Right cardiac atrium (tissue), 5 donors: Measurements from ENCODE around the gene HADH. TPM values are rescaled to one million over a fixed set of nuclear protein-coding genes. Genes with fewer than 3 reads are reported as not detected.
A peak's percentile ranks its signal among the peaks of the same experiment; 100 is the strongest.

ENCODE experiments used
- ATAC-seq, 2 donors: fragments of 200-7000 bp; cut with Tn5 transposase; one replicate each; pipeline versions ENCODE4 v1.8.0 to v1.9.1; 2020; ENCODE audit warnings: moderate library complexity in 2 of 2, mild to moderate bottlenecking in 1 of 2
- DNase-seq, 3 donors: peaks; one replicate each; pipeline ENCODE4 v3.0.0-alpha.2; 2020
- H3K27ac ChIP-seq: one replicate; pipeline ENCODE4 v1.5.1; 2013; ENCODE audit warnings: mild to moderate bottlenecking, low read length, control low read depth, moderate library complexity
- H3K27me3 ChIP-seq: one replicate; pipeline ENCODE4 v1.6.1; 2013; ENCODE audit not compliant: control insufficient read depth, insufficient read depth
- H3K4me1 ChIP-seq: one replicate; pipeline ENCODE4 v1.6.1; 2013; ENCODE audit warnings: low read length; ENCODE audit not compliant: control insufficient read depth, insufficient read depth
- H3K4me3 ChIP-seq: one replicate; pipeline ENCODE4 v1.5.1; 2013; ENCODE audit warnings: low read length, control low read depth
- H3K9me3 ChIP-seq: one replicate; pipeline ENCODE4 v1.6.1; 2013; ENCODE audit warnings: low read length; ENCODE audit not compliant: control insufficient read depth
- WGBS: extraction: QIAGEN DNeasy Blood & Tissue Kit; methylation state at CpG from one replicate; pipeline ENCODE4 v1.1.7; 2013; 5-methylcytosine and 5-hydroxymethylcytosine counted together
- intact Hi-C, 4 donors: fragments of 100-400 bp; cut with DNase I; formaldehyde crosslinking; loops; one replicate each; pipeline versions ENCODE4 v1.11.0 to v1.14.0; 2022 to 2023
- polyA plus RNA-seq: library from polyadenylated mRNA; stranded (reverse); fragments of 200-250 nt; gene quantifications from one replicate; pipeline ENCODE4 v1.2.3, GENCODE V29; 2013
- total RNA-seq, 4 donors: library from RNA; stranded (reverse); fragmentation: NEBNext Ultra II Directional; extraction: Animal tissue kit (Norgen Biotek cat#: 25700); gene quantifications; one replicate each; pipeline ENCODE4 v1.2.1, GENCODE V29; 2021
- donor health status: healthy with polysubstance abuse.
- donor health status: DM: no; HTN: yes; CAD: no.
- donor health status: DM: no; HTN: no; CAD: no.
- donor health status: DM: no; HTN: yes; CAD: no; lungs with severe emphysema.
- donor health status: DM: yes; HTN: yes; CAD: no.

The HADH gene
- total and polyA plus RNA-seq, 5 donors: 137 to 174 (median 160) TPM

GRCh38 chr4:107996949-107997788, 7.5 kb downstream of the HADH start:
- no peak for DNase-seq
- H3K9me3 ChIP-seq: no peaks in the 10 kb centered on the region
- no peaks in the 10 kb centered on the region for H3K27me3 ChIP-seq
- H3K27ac ChIP-seq: peak overlapping the region; percentile 99
- no peak overlapping the region for H3K4me3 ChIP-seq
- peaks cover 14% of the 10 kb centered on the region for H3K4me1 ChIP-seq
- WGBS: 62% methylated on average over 5 of the region's 5 CpGs
- intact Hi-C loops: no loop called here
- peak; percentile 80 to 89 for ATAC-seq

- Histone ChIP-seq H3K4me1 (peaks cover 14% of the 10 kb centered on the region), H3K4me3 (no peak overlapping the region), H3K27me3 (no peaks in the 10 kb centered on the region), H3K9me3 (no peaks in the 10 kb centered on the region), H3K27ac (peak overlapping the region; percentile 100)
- ATAC-seq (peak; percentile 15 to 37), DNase-seq (no peak)
- WGBS: 92% methylated on average over 2 of the region's 2 CpGs
- intact Hi-C loops: no loop called here
Observed at GRCh38 chr4:107997794-107998193, 8.1 kb downstream of the HADH start.

- ATAC-seq: no peak
- intact Hi-C loops: no loop called here
Observed at GRCh38 chr4:107999932-108000539, 10.3 kb downstream of the HADH start.

GRCh38 chr4:108001540-108002135, 11.9 kb downstream of the HADH start:
- no peaks in the 10 kb centered on the region for H3K9me3 ChIP-seq
- DNase-seq (no peak), ATAC-seq (no peak)
- intact Hi-C loops: no loop called here
- H3K4me1 ChIP-seq: peaks cover 23% of the 10 kb centered on the region
- no peak overlapping the region for H3K27ac ChIP-seq
- no peak overlapping the region for H3K4me3 ChIP-seq
- H3K27me3 ChIP-seq: no peaks in the 10 kb centered on the region
- 72% methylated on average over 3 of the region's 3 CpGs for WGBS

More at GRCh38 chr4:107999932-108000539, 10.3 kb downstream of the HADH start:
- no peak overlapping the region for H3K4me3 ChIP-seq
- DNase-seq: no peak
- 86% methylated on average over 2 of the region's 2 CpGs for WGBS
- no peaks in the 10 kb centered on the region for H3K9me3 ChIP-seq
- no peaks in the 10 kb centered on the region for H3K27me3 ChIP-seq
- peaks cover 17% of the 10 kb centered on the region for H3K4me1 ChIP-seq
- H3K27ac ChIP-seq: peak overlapping the region; percentile 33

- ATAC-seq (no peak), DNase-seq (no peak)
- Histone ChIP-seq H3K4me3 (no peak overlapping the region), H3K27me3 (no peaks in the 10 kb centered on the region), H3K9me3 (no peaks in the 10 kb centered on the region), H3K4me1 (peaks cover 14% of the 10 kb centered on the region), H3K27ac (no peak overlapping the region)
- intact Hi-C loops: no loop called here
- WGBS: 79% methylated on average over 4 of the region's 4 CpGs
Observed at GRCh38 chr4:108003982-108004515, 14.4 kb downstream of the HADH start.

- no peak overlapping the region for H3K27ac ChIP-seq
- H3K4me3 ChIP-seq: no peak overlapping the region
- WGBS: 87% methylated on average over 2 of the region's 2 CpGs
- DNase-seq: no peak
- peaks cover 14% of the 10 kb centered on the region for H3K4me1 ChIP-seq
- H3K27me3 ChIP-seq: no peaks in the 10 kb centered on the region
- intact Hi-C loops: no loop called here
- H3K9me3 ChIP-seq: no peaks in the 10 kb centered on the region
- ATAC-seq: no peak
Observed at GRCh38 chr4:108004646-108005045, 15.0 kb downstream of the HADH start.

GRCh38 chr4:108005807-108006206, 16.1 kb downstream of the HADH start:
- no peak for ATAC-seq
- Histone ChIP-seq H3K4me3 (no peak overlapping the region), H3K27me3 (no peaks in the 10 kb centered on the region), H3K9me3 (no peaks in the 10 kb centered on the region), H3K4me1 (peaks cover 13% of the 10 kb centered on the region), H3K27ac (peak overlapping the region; percentile 26)
- intact Hi-C loops: no loop called here
- WGBS: 98% methylated on average over 1 of the region's 1 CpG
- no peak for DNase-seq

- DNase-seq (no peak), ATAC-seq (peak in 1 of 2 donors; percentile 20)
- Histone ChIP-seq H3K27ac (no peak overlapping the region), H3K4me3 (no peak overlapping the region), H3K4me1 (peaks cover 13% of the 10 kb centered on the region), H3K9me3 (no peaks in the 10 kb centered on the region), H3K27me3 (no peaks in the 10 kb centered on the region)
- intact Hi-C loops: no loop called here
Observed at GRCh38 chr4:108006361-108006760, 16.7 kb downstream of the HADH start.

- Histone ChIP-seq H3K9me3 (no peaks in the 10 kb centered on the region), H3K4me3 (no peak overlapping the region), H3K4me1 (peaks cover 10% of the 10 kb centered on the region), H3K27me3 (no peaks in the 10 kb centered on the region), H3K27ac (no peak overlapping the region)
- intact Hi-C loops: no loop called here
- ATAC-seq: no peak
- DNase-seq: no peak
- WGBS: 94% methylated on average over 7 of the region's 7 CpGs
Observed at GRCh38 chr4:108007984-108008383, 18.3 kb downstream of the HADH start.

- Histone ChIP-seq H3K9me3 (no peaks in the 10 kb centered on the region), H3K27ac (no peak overlapping the region), H3K4me3 (no peak overlapping the region), H3K4me1 (peaks cover 10% of the 10 kb centered on the region), H3K27me3 (no peaks in the 10 kb centered on the region)
- WGBS: 83% methylated on average over 2 of the region's 2 CpGs
- ATAC-seq (peak; percentile 35 to 42), DNase-seq (no peak)
- intact Hi-C loops: no loop called here
Observed at GRCh38 chr4:108008721-108009120, 19.0 kb downstream of the HADH start.

GRCh38 chr4:108010167-108010566, 20.5 kb downstream of the HADH start:
- no peak for ATAC-seq
- Histone ChIP-seq H3K4me3 (no peak overlapping the region), H3K4me1 (peaks cover 7% of the 10 kb centered on the region), H3K9me3 (no peaks in the 10 kb centered on the region), H3K27me3 (no peaks in the 10 kb centered on the region), H3K27ac (no peak overlapping the region)
- 97% methylated on average over 2 of the region's 2 CpGs for WGBS
- intact Hi-C loops: no loop called here
- DNase-seq: no peak
